ENCODE results near the gene PPM1B.
"Not testable (repeated sequence)": the region's sequence is repeated elsewhere in the genome, so short reads cannot be mapped to it uniquely, and the experiment has no call there.

The PPM1B gene

DNA sequence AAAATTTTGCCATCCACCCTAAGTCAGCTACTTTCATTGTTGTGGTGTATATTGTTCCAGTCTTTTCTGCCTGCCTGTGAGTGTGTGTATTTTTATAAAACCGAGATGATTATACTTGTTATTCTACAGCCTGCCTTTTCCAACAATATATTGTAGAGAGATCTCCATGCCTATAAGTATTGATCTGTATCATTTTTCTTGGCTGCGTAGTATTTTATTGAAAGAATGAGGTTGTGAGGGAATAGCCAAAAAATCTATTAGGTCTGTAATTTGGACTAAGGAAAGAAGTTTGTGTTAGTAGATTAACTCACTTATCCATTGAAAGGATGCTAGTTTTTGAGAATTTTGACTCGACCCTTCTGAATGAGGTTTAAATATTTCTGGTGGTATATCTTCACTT lies 34.9 kb downstream of the PPM1B start:
- TF ChIP-seq BHLHE40 (IDR thresholded peaks at IDR 0.05; ENCODE audit: borderline replicate concordance) = no peak
- no peak for TF ChIP-seq ARNT (IDR thresholded peaks at IDR 0.05)
- TF ChIP-seq LEF1 (IDR thresholded peaks at IDR 0.05; ENCODE audit: borderline replicate concordance) = no peak
- TF ChIP-seq HDGF (IDR thresholded peaks at IDR 0.05; ENCODE audit: borderline replicate concordance) = no peak
- no peak for TF ChIP-seq CTBP1 (IDR thresholded peaks at IDR 0.05; ENCODE audit: borderline replicate concordance)
- TF ChIP-seq, protein P1, sequence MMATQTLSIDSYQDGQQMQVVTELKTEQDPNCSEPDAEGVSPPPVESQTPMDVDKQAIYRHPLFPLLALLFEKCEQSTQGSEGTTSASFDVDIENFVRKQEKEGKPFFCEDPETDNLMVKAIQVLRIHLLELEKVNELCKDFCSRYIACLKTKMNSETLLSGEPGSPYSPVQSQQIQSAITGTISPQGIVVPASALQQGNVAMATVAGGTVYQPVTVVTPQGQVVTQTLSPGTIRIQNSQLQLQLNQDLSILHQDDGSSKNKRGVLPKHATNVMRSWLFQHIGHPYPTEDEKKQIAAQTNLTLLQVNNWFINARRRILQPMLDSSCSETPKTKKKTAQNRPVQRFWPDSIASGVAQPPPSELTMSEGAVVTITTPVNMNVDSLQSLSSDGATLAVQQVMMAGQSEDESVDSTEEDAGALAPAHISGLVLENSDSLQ (IDR thresholded peaks at IDR 0.05) = no peak
- TF ChIP-seq TARDBP (IDR thresholded peaks at IDR 0.05) = no peak
- TF ChIP-seq FOXK2 (IDR thresholded peaks at IDR 0.05) = no peak
- no peak for TF ChIP-seq ELF4 (IDR thresholded peaks at IDR 0.05)
- POLR2A ChIA-PET = no interaction called here
- CTCF ChIA-PET = interaction anchor here (0.7 kb wide), 1 partner anchor 753 kb away, joined by 3 read pairs; no protein-coding TSS in a partner anchor
- no peak for DNase-seq (ENCODE audit: extremely low spot score)

DNA sequence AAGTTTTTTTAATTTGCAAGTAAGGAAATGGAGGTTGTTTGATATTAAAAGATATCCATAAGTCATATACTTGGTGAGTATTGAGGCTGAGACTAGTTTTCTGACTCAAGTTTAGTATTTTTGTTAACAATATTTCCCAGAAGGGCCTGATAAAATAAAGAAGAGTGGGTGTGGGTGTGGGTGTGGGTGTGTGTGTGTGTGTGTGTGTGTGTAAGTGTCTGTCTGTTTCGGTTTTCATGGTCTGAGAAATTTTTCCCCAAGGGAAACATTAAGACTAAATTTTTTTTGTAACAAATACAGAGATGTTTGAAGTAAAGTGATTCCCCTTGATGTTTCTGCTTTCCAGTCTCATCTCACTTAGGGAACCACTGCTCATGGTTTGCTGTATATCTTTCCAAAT lies 36.5 kb downstream of the PPM1B start:
- no peak for TF ChIP-seq TARDBP (IDR thresholded peaks at IDR 0.05)
- no peak for TF ChIP-seq SUZ12 (IDR thresholded peaks at IDR 0.05)
- TF ChIP-seq, protein P1 (IDR thresholded peaks at IDR 0.05) = no peak
- no peak for TF ChIP-seq FOXA1 (IDR thresholded peaks at IDR 0.05)
- no peak for TF ChIP-seq ELF4 (IDR thresholded peaks at IDR 0.05)
- no peak for DNase-seq (ENCODE audit: extremely low spot score)
- ChIA-PET POLR2A (no interaction called here), CTCF (interaction anchor here (0.8 kb wide), 1 partner anchor 39 kb away, joined by 4 read pairs; no protein-coding TSS in a partner anchor)

DNA sequence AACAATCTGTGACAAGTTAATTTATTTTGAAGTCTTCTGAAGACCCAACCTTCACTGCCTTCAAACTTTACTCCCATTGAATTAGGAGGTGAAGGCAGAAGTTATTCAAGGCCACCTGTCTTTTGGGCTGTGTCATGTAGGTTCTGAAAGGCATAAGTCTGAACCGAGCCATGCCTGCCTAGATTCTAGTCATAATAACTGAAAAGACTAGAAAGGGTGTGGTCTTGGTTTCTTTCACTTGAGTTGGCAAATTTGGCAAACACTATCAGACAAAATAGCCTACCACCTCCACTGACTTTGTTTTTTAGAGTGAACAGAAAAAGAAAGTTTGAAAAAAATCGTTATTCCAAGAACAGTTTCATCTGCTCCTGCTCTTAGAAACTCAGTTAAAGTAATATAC lies 38.4 kb downstream of the PPM1B start:
- no peak for TF ChIP-seq ZNF384 (IDR thresholded peaks at IDR 0.05)
- TF ChIP-seq ARNT (IDR thresholded peaks at IDR 0.05) = no peak
- TF ChIP-seq HDGF (IDR thresholded peaks at IDR 0.05; ENCODE audit: borderline replicate concordance) = no peak
- TF ChIP-seq FOXA1 (IDR thresholded peaks at IDR 0.05) = no peak
- no peak for TF ChIP-seq FOXM1 (IDR thresholded peaks at IDR 0.05; ENCODE audit: borderline replicate concordance)
- TF ChIP-seq ELF4 (IDR thresholded peaks at IDR 0.05) = no peak
- TF ChIP-seq CTBP1 (IDR thresholded peaks at IDR 0.05; ENCODE audit: borderline replicate concordance) = no peak
- no peak for TF ChIP-seq L3MBTL2 (conservative IDR thresholded peaks at IDR 0.05)
- TF ChIP-seq NFRKB (IDR thresholded peaks at IDR 0.05) = no peak
- DNase-seq (ENCODE audit: extremely low spot score) = no peak
- POLR2A ChIA-PET = no interaction called here
- CTCF ChIA-PET = no interaction called here

DNA sequence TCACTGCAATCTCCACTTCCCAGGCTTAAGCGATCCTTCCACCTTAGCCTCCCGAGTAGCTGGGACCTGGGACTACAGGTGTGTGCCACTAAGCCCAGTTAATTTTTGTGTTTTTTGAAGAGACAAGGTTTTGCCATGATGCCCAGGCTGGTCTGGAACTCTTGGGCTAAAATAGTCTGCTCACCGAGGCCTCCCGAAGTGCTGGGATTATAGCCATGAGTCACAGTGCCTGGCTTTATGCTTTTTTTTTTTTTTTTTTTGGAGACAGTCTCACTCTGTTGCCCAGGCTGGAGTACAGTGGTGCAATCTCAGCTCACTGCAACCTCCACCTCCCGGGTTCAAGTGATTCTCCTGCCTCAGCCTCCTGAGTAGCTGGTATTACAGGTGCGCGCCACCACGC lies 39.0 kb downstream of the PPM1B start:
- DNase-seq (ENCODE audit: extremely low spot score); POLR2A ChIA-PET; CTCF ChIA-PET: not testable (repeated sequence)

DNA sequence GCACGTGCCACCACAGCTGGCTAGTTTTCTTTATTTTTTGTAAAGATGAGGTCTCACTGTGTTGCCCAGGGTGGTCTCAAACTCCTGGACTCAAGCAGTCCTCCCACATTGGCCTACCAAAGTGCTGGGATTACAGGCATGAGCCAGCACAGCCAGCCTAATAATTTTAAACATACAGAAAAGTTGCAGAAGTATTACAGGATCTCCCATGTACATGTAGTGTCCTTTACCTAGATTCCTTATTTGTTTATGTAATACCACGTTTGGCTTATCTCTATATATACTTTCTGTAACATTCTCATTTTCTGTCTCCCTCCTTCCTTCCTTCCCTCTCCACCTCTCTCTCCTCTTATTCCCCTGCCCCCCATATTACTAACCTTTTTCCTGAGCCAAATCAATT lies 41.7 kb downstream of the PPM1B start:
- ChIA-PET CTCF (no interaction called here), POLR2A (no interaction called here)
- no peak for DNase-seq (ENCODE audit: extremely low spot score)
- TF ChIP-seq HDGF (IDR thresholded peaks at IDR 0.05; ENCODE audit: borderline replicate concordance) = no peak
- TF ChIP-seq NFRKB (IDR thresholded peaks at IDR 0.05) = no peak
- no peak for TF ChIP-seq TARDBP (IDR thresholded peaks at IDR 0.05)
- TF ChIP-seq FOXK2 (IDR thresholded peaks at IDR 0.05) = no peak
- TF ChIP-seq BHLHE40 (IDR thresholded peaks at IDR 0.05; ENCODE audit: borderline replicate concordance) = no peak
- no peak for TF ChIP-seq ELF4 (IDR thresholded peaks at IDR 0.05)
- TF ChIP-seq ARNT (IDR thresholded peaks at IDR 0.05) = no peak
- no peak for TF ChIP-seq CTBP1 (IDR thresholded peaks at IDR 0.05; ENCODE audit: borderline replicate concordance)
- TF ChIP-seq L3MBTL2 (conservative IDR thresholded peaks at IDR 0.05) = no peak
- TF ChIP-seq SP1 (IDR thresholded peaks at IDR 0.05) = no peak
- TF ChIP-seq FOXM1 (IDR thresholded peaks at IDR 0.05; ENCODE audit: borderline replicate concordance) = no peak
- no peak for TF ChIP-seq LEF1 (IDR thresholded peaks at IDR 0.05; ENCODE audit: borderline replicate concordance)
- TF ChIP-seq SUZ12 (IDR thresholded peaks at IDR 0.05) = no peak
- TF ChIP-seq ZNF384 (IDR thresholded peaks at IDR 0.05) = no peak
- TF ChIP-seq, protein P1 (IDR thresholded peaks at IDR 0.05) = no peak
- no peak for TF ChIP-seq FOXA1 (IDR thresholded peaks at IDR 0.05)

DNA sequence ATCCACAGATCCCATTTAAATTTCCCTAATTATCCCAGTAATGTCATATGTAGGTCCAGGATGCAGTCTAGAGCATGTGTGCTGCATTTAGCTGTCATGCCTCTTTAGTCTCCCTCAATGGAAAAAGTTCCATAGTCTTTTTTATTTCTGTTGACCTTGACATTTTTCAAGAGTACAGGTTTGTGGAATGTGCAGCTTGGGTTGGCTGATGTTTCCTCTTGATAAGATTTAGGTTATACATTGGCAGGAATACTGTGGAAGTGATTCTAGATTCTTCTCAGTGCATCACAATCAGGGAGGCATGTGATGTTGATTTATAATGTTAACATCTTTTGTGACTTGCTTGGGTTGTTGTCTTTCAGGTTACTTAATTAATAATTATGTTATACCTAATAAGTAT lies 42.5 kb downstream of the PPM1B start:
- no peak for TF ChIP-seq FOXA1 (IDR thresholded peaks at IDR 0.05)
- TF ChIP-seq TARDBP (IDR thresholded peaks at IDR 0.05) = no peak
- TF ChIP-seq ELF4 (IDR thresholded peaks at IDR 0.05) = no peak
- TF ChIP-seq ARNT (IDR thresholded peaks at IDR 0.05) = no peak
- TF ChIP-seq NFRKB (IDR thresholded peaks at IDR 0.05) = no peak
- no peak for TF ChIP-seq BHLHE40 (IDR thresholded peaks at IDR 0.05; ENCODE audit: borderline replicate concordance)
- TF ChIP-seq, protein P1 (IDR thresholded peaks at IDR 0.05) = no peak
- POLR2A ChIA-PET = no interaction called here
- no peak for DNase-seq (ENCODE audit: extremely low spot score)
- CTCF ChIA-PET = no interaction called here

DNA sequence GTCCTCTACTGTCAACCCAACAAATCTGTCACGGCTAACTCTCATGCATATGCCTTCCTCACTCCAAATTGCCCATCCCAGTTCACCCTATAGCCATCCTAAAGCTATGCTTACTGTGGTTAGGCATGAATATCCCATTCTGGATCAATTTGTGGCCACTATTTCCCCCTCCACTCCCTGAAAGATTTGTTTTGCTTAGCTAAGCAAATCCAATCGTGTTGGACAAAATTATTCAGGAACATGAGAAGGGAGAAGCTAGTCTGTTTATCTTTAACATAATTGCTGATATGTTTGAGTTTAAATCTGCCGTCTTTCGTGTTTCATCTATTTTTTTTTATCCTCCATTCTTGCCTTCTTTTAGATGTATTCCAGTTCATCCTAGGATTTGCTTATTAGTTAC lies 43.6 kb downstream of the PPM1B start:
- POLR2A ChIA-PET = no interaction called here
- CTCF ChIA-PET = no interaction called here
- DNase-seq (ENCODE audit: extremely low spot score) = no peak
- no peak for TF ChIP-seq BHLHE40 (IDR thresholded peaks at IDR 0.05; ENCODE audit: borderline replicate concordance)
- no peak for TF ChIP-seq FOXM1 (IDR thresholded peaks at IDR 0.05; ENCODE audit: borderline replicate concordance)
- TF ChIP-seq SUZ12 (IDR thresholded peaks at IDR 0.05) = no peak
- TF ChIP-seq SP1 (IDR thresholded peaks at IDR 0.05) = no peak
- TF ChIP-seq ELF4 (IDR thresholded peaks at IDR 0.05) = no peak
- TF ChIP-seq LEF1 (IDR thresholded peaks at IDR 0.05; ENCODE audit: borderline replicate concordance) = no peak
- no peak for TF ChIP-seq FOXA1 (IDR thresholded peaks at IDR 0.05)
- TF ChIP-seq ZNF384 (IDR thresholded peaks at IDR 0.05) = no peak
- no peak for TF ChIP-seq NFRKB (IDR thresholded peaks at IDR 0.05)
- TF ChIP-seq TARDBP (IDR thresholded peaks at IDR 0.05) = no peak
- TF ChIP-seq, protein P1 (IDR thresholded peaks at IDR 0.05) = no peak
- no peak for TF ChIP-seq CTBP1 (IDR thresholded peaks at IDR 0.05; ENCODE audit: borderline replicate concordance)
- no peak for TF ChIP-seq HDGF (IDR thresholded peaks at IDR 0.05; ENCODE audit: borderline replicate concordance)
